A549 (cell line): ENCODE measurements around the gene ZNF30. TPM values are rescaled to one million over a fixed set of nuclear protein-coding genes. Genes with fewer than 3 reads are reported as not detected.
A peak's percentile ranks its signal among the peaks of the same experiment; 100 is the strongest.

Experiments used
- ATAC-seq, 2 experiments: fragments of 200-7000 bp in 1 of 2; fragments of >200 bp in 1 of 2; cut with Nextera tagmentation in 1 of 2; cut with Tn5 transposase in 1 of 2; 3 replicates each; pipeline versions ENCODE4 v1.8.0 to v1.9.1; 2018 to 2020; ENCODE audit warnings: mild to moderate bottlenecking in 1 of 2, moderate library complexity in 1 of 2
- CTCF ChIA-PET: fragments of 300-600 bp; sonication (Branson Sonifier 250); formaldehyde crosslinking; extraction: SDS; loops from one replicate; lab custom pipeline; 2021; ENCODE audit warnings: antibody characterized with exemption, inconsistent platforms; lab: Yijun Ruan, JAX
- POLR2A ChIA-PET: fragments of 350-600 bp; formaldehyde crosslinking; extraction: SDS; loops from one replicate; lab custom pipeline; 2021; ENCODE audit warnings: antibody characterized with exemption, inconsistent platforms; lab: Yijun Ruan, JAX
- DNase-seq, 2 experiments: peaks; one replicate each; pipeline versions ENCODE4 v3.0.0 to v3.0.0-alpha.2; 2011 to 2016; ENCODE audit warnings: low read depth in 1 of 2, low spot score in 1 of 2
- FAIRE-seq: peaks from 2 replicates; lab custom pipeline; 2011; peaks lifted over from hg19 to GRCh38; lab: Jason Lieb, UNC
- H3K27ac ChIP-seq, 2 experiments: fragments of >200 bp; sonication (Bioruptor Twin); formaldehyde crosslinking; 3 replicates each; pipeline ENCODE4 v1.5.1; 2016 to 2017
- H3K4me1 ChIP-seq: fragments of >200 bp; sonication (Bioruptor Twin); formaldehyde crosslinking; 3 replicates; pipeline ENCODE4 v1.6.1; 2016
- H3K4me2 ChIP-seq: fragments of >200 bp; sonication (Bioruptor Twin); formaldehyde crosslinking; 3 replicates; pipeline ENCODE4 v1.6.1; 2016
- H3K4me3 ChIP-seq: fragments of >200 bp; sonication (Bioruptor Twin); formaldehyde crosslinking; 3 replicates; pipeline ENCODE4 v1.5.1; 2016
- H3K9me3 ChIP-seq: fragments of >200 bp; sonication (Bioruptor Twin); formaldehyde crosslinking; 3 replicates; pipeline ENCODE4 v1.6.1; 2016
- BHLHE40 ChIP-seq: IDR thresholded peaks from 2 replicates; pipeline ENCODE4 v1.6.1; 2012; ENCODE audit warnings: low read depth, low read length, inconsistent platforms
- CEBPB ChIP-seq, 2 experiments: fragments of >200 bp in 1 of 2; sonication (Bioruptor Twin) in 1 of 2; formaldehyde crosslinking in 1 of 2; IDR thresholded peaks; 2 replicates each; pipeline ENCODE4 v1.6.1; 2012 to 2016
- EHF ChIP-seq: fragments of 250-450 bp; sonication (Bioruptor Pico); IDR thresholded peaks from 2 replicates; pipeline ENCODE4 v1.5.0; 2020; ENCODE audit warnings: mild to moderate bottlenecking
- EHMT2 ChIP-seq: fragments of 200-600 bp; sonication (generic); IDR thresholded peaks from 2 replicates; pipeline ENCODE4 v1.6.1; 2016; ENCODE audit warnings: antibody characterized with exemption, low read depth, mild to moderate bottlenecking, moderate library complexity
- EP300 ChIP-seq, 2 experiments: fragments of >200 bp; sonication (Bioruptor Twin); formaldehyde crosslinking; IDR thresholded peaks; 2 replicates in 1 of 2; 3 replicates in 1 of 2; pipeline ENCODE4 v1.6.1; 2016 to 2017
- ESRRA ChIP-seq: fragments of 150-350 bp; IDR thresholded peaks from 2 replicates; pipeline ENCODE4 v1.6.1; 2014; ENCODE audit warnings: mild to moderate bottlenecking, low read length, borderline replicate concordance
- FOSB ChIP-seq: fragments of 250-450 bp; sonication (Bioruptor Pico); IDR thresholded peaks from 2 replicates; pipeline ENCODE4 v1.5.0; 2020; ENCODE audit warnings: mild to moderate bottlenecking, moderate library complexity
- FOSL2 ChIP-seq, 2 experiments: fragments of 450-650 bp in 1 of 2; fragments of >200 bp in 1 of 2; sonication (Bioruptor Twin) in 1 of 2; formaldehyde crosslinking; IDR thresholded peaks; 2 replicates each; pipeline versions ENCODE4 v1.5.0 to v1.6.1; 2016 to 2020; ENCODE audit warnings: mild to moderate bottlenecking in 1 of 2, moderate library complexity in 1 of 2
- HDAC2 ChIP-seq: fragments of 200-600 bp; sonication (generic); IDR thresholded peaks from 2 replicates; pipeline ENCODE4 v1.6.1; 2016
- HEYL ChIP-seq: fragments of 250-450 bp; sonication (Bioruptor Pico); IDR thresholded peaks from 2 replicates; pipeline ENCODE4 v1.8.0; 2021; ENCODE audit warnings: mild to moderate bottlenecking, moderate library complexity
- HOXA7 ChIP-seq: fragments of 250-450 bp; sonication (Bioruptor Pico); IDR thresholded peaks from 2 replicates; pipeline ENCODE4 v1.5.0; 2020; ENCODE audit warnings: mild to moderate bottlenecking, moderate library complexity
- HOXB13 ChIP-seq: fragments of 250-450 bp; sonication (Bioruptor Pico); IDR thresholded peaks from 2 replicates; pipeline ENCODE4 v1.5.0; 2020; ENCODE audit warnings: low read depth, mild to moderate bottlenecking, moderate library complexity
- JUN ChIP-seq, 2 experiments: fragments of >200 bp; sonication (Bioruptor Twin); formaldehyde crosslinking; IDR thresholded peaks; 2 replicates in 1 of 2; 3 replicates in 1 of 2; pipeline ENCODE4 v1.6.1; 2016 to 2017
- KDM5A ChIP-seq: fragments of 200-600 bp; sonication (generic); IDR thresholded peaks from 2 replicates; pipeline ENCODE4 v1.6.1; 2016; ENCODE audit warnings: antibody characterized with exemption, mild to moderate bottlenecking
- MYC ChIP-seq: IDR thresholded peaks from 2 replicates; pipeline ENCODE4 v1.6.1; 2012; ENCODE audit warnings: mild to moderate bottlenecking, inconsistent platforms, low read length, improper control_type of control experiment, borderline replicate concordance
- PHF8 ChIP-seq: fragments of 200-600 bp; sonication (generic); IDR thresholded peaks from 2 replicates; pipeline ENCODE4 v1.6.1; 2016; ENCODE audit warnings: low read depth, mild to moderate bottlenecking, antibody characterized with exemption, moderate library complexity, borderline replicate concordance
- POLR2A ChIP-seq: IDR thresholded peaks from 2 replicates; pipeline ENCODE4 v1.6.1; 2012; ENCODE audit warnings: mild to moderate bottlenecking, low read length
- POLR2AphosphoS2 ChIP-seq: conservative IDR thresholded peaks from 2 replicates; pipeline ENCODE4 v1.6.1; 2012; ENCODE audit warnings: low read length, improper control_type of control experiment, inconsistent platforms
- RAD21 ChIP-seq, 2 experiments: fragments of >200 bp in 1 of 2; sonication (Bioruptor Twin) in 1 of 2; formaldehyde crosslinking in 1 of 2; IDR thresholded peaks in 1 of 2; conservative IDR thresholded peaks in 1 of 2; 2 replicates in 1 of 2; 3 replicates in 1 of 2; pipeline ENCODE4 v1.6.1; 2012 to 2018; ENCODE audit warnings: inconsistent platforms in 1 of 2
- RARB ChIP-seq: fragments of 250-450 bp; sonication (Bioruptor Pico); IDR thresholded peaks from 2 replicates; pipeline ENCODE4 v1.8.0; 2021; ENCODE audit warnings: mild to moderate bottlenecking, moderate library complexity
- RCOR1 ChIP-seq: fragments of 150-350 bp; IDR thresholded peaks from 2 replicates; pipeline ENCODE4 v1.6.1; 2014; ENCODE audit warnings: antibody characterized with exemption, low read length, low read depth
- TFCP2L1 ChIP-seq: fragments of 250-450 bp; sonication (Bioruptor Pico); IDR thresholded peaks from 2 replicates; pipeline ENCODE4 v1.5.0; 2021; ENCODE audit warnings: mild to moderate bottlenecking
- TP53 ChIP-seq: fragments of 250-450 bp; sonication (Bioruptor Pico); IDR thresholded peaks from 2 replicates; pipeline ENCODE4 v1.5.0; 2021; ENCODE audit warnings: mild to moderate bottlenecking, moderate library complexity
- ZNF302 ChIP-seq: fragments of 250-450 bp; sonication (Bioruptor Pico); IDR thresholded peaks from 2 replicates; pipeline ENCODE4 v1.9.0; 2021; ENCODE audit warnings: inconsistent platforms, mild to moderate bottlenecking, moderate library complexity
- ZSCAN20 ChIP-seq: fragments of 250-450 bp; sonication (Bioruptor Pico); IDR thresholded peaks from 2 replicates; pipeline ENCODE4 v1.8.0; 2022; ENCODE audit warnings: mild to moderate bottlenecking, moderate library complexity
- WGBS: methylation state at CpG from one replicate; pipeline ENCODE4 v1.1.6; 2017; ENCODE audit errors: missing lambda C conversion rate; 5-methylcytosine and 5-hydroxymethylcytosine counted together
- polyA minus RNA-seq: library from RNA; depleted of rRNA, polyadenylated mRNA; stranded (reverse); fragments of >200 nt; gene quantifications from 2 replicates; pipeline ENCODE4 v1.2.3, GENCODE V29; 2011; rRNA and poly(A)+ RNA removed
- polyA plus RNA-seq, 4 experiments: library from polyadenylated mRNA; depleted of rRNA in 3 of 4; stranded (reverse); fragments of >200 nt; fragmentation: RNase III in 1 of 4; extraction: RNeasy Plus Mini Kit Qiagen cat#74134 plus additional on column Dnase treatment in 1 of 4; gene quantifications; 2 replicates in 3 of 4; 3 replicates in 1 of 4; pipeline ENCODE4 v1.2.3, GENCODE V29; 2011 to 2017
- TF ChIP-seq, protein P1 (sequence below): fragments of >200 bp; sonication (Bioruptor Twin); formaldehyde crosslinking; IDR thresholded peaks from 3 replicates; pipeline ENCODE4 v1.6.1; 2016
- TF ChIP-seq, protein P2 (sequence below): fragments of 450-650 bp; IDR thresholded peaks from 2 replicates; pipeline ENCODE4 v1.6.1; 2014; ENCODE audit warnings: antibody characterized with exemption
- TF ChIP-seq, protein P3 (sequence below): IDR thresholded peaks from 2 replicates; pipeline ENCODE4 v1.6.1; 2012
- TF ChIP-seq, protein P4 (sequence below): fragments of 200-600 bp; sonication (generic); IDR thresholded peaks from 2 replicates; pipeline ENCODE4 v1.6.1; 2016; ENCODE audit warnings: antibody characterized with exemption, mild to moderate bottlenecking, moderate library complexity
- TF ChIP-seq, protein P5 (sequence below): IDR thresholded peaks from 2 replicates; pipeline ENCODE4 v1.6.1; 2012; ENCODE audit warnings: low read depth, borderline replicate concordance
- TF ChIP-seq, protein P6 (sequence below): fragments of 250-450 bp; sonication (Bioruptor Pico); IDR thresholded peaks from 2 replicates; pipeline ENCODE4 v1.5.0; 2021; ENCODE audit warnings: mild to moderate bottlenecking, moderate library complexity, borderline replicate concordance

The ZNF30 gene
- polyA plus RNA-seq (2011; rRNA removed) (9.4 and 11.2 TPM in 2 replicates), polyA plus RNA-seq (2017; fragmentation: RNase III; extraction: RNeasy Plus Mini Kit Qiagen cat#74134 plus additional on column Dnase treatment) (5.1 to 5.7 TPM (median 5.4 TPM) in 3 replicates), polyA minus RNA-seq (10.2 and 10.9 TPM in 2 replicates)
- 2.9 and 3.0 TPM in 2 replicates for polyA plus RNA-seq (2012; cell fraction: cytosol; rRNA removed)
- polyA plus RNA-seq (2012; cell fraction: nucleus; rRNA removed): 2.0 and 2.8 TPM in 2 replicates

DNA sequence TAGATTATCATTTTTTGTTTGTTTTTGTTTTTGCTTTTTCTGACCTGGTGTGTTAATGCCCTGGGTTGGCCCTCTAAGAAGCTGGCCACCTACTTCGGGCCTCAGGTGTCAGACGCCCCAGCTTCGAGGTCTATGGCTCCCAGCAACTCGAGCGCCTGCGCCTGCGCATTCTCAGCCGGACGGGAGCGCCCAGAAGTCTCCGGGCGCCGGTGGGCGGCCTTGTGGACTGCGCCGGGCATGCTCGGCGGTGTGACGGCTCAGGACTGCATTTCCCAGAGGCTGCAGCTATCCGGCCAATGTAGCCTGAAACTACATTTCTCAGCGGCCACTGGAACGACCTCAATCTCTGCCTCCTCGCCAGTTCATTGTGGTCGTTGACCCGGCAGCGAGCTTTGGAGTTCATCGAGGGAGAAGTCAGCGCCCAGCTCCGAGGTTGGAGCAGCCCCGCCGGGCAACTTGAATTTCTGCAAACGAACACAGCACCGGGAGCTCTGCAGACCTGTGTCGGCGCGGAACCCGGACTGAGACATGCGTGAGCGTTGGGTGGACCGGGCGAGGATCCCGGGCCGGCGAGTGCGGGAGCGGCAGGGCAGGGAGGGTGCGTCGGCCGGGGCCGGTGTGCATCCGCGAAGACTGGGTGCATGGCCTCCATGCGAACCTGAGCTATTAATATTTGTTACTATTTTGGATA lies at the start of gene ZNF30:
ZNF30 (plus strand) TSS at position 219 of the 691 bp plus-strand sequence. CDS start 3,045 bp downstream, outside the sequence.
- Histone ChIP-seq H3K4me3 (peak within 1 kb of the TSS; percentile 64), H3K9me3 (peaks cover 47% of the 10 kb centered on the region), H3K4me2 (peak within 1 kb of the TSS; percentile 84), H3K4me1 (peaks cover 4% of the 10 kb centered on the region; the same call in 2 of the 3 replicates), H3K27ac (peak within 1 kb of the TSS; percentile 77 to 83)
- CTCF ChIA-PET: interaction anchor here (0.8 to 3.5 kb wide), 9 partner anchors 10 to 1149 kb away, joined by 3 to 18 read pairs (median 4); partner anchors contain the start of gene LGI4
- ATAC-seq (peak; percentile 99 to 100), DNase-seq (peak; percentile 95 to 96), FAIRE-seq (peak; percentile 99)
- WGBS: 3% methylated on average over 53 of the region's 53 CpGs
- POLR2A ChIA-PET: interaction anchor here (0.6 to 1.8 kb wide), 7 partner anchors 17 to 1582 kb away, joined by 3 to 8 read pairs (median 6); partner anchors contain the start of genes GRAMD1A, SCGB2B2, ZNF181 and ZNF302
- no peak for TF ChIP-seq CEBPB (IDR thresholded peaks at IDR 0.05)
- TF ChIP-seq POLR2A: peak; percentile 92
- no peak; the same call in 1 of the 2 replicates for TF ChIP-seq HDAC2
- TF ChIP-seq FOSL2 (IDR thresholded peaks at IDR 0.05): no peak
- no peak for TF ChIP-seq FOSL2 (CRISPR knock-in tag; IDR thresholded peaks at IDR 0.05)
- TF ChIP-seq, protein P1, sequence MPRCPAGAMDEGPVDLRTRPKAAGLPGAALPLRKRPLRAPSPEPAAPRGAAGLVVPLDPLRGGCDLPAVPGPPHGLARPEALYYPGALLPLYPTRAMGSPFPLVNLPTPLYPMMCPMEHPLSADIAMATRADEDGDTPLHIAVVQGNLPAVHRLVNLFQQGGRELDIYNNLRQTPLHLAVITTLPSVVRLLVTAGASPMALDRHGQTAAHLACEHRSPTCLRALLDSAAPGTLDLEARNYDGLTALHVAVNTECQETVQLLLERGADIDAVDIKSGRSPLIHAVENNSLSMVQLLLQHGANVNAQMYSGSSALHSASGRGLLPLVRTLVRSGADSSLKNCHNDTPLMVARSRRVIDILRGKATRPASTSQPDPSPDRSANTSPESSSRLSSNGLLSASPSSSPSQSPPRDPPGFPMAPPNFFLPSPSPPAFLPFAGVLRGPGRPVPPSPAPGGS: 0 out of 3 replicates have a peak, but pooled peaks have one; percentile 43
- peak; percentile 68; the same call in 1 of the 2 replicates for TF ChIP-seq PHF8
- TF ChIP-seq, protein P2, sequence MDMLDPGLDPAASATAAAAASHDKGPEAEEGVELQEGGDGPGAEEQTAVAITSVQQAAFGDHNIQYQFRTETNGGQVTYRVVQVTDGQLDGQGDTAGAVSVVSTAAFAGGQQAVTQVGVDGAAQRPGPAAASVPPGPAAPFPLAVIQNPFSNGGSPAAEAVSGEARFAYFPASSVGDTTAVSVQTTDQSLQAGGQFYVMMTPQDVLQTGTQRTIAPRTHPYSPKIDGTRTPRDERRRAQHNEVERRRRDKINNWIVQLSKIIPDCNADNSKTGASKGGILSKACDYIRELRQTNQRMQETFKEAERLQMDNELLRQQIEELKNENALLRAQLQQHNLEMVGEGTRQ: 0 out of 2 replicates have a peak, but pooled peaks have one; percentile 4
- TF ChIP-seq FOSB (CRISPR knock-in tag): no peak
- TF ChIP-seq, protein P3, sequence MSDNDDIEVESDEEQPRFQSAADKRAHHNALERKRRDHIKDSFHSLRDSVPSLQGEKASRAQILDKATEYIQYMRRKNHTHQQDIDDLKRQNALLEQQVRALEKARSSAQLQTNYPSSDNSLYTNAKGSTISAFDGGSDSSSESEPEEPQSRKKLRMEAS: peak; percentile 99
- no peak for TF ChIP-seq KDM5A
- no peak for TF ChIP-seq ZSCAN20 (CRISPR knock-in tag)
- TF ChIP-seq RAD21 (conservative IDR thresholded peaks at IDR 0.05 in 1 of 2, IDR thresholded peaks at IDR 0.05 in 1 of 2): peak in 1 of 2 experiments; percentile 30; a peak in 1 of 5 replicates
- TF ChIP-seq JUN (IDR thresholded peaks at IDR 0.05): peak in 1 of 2 experiments; percentile 73; a peak in 2 of 5 replicates
- TF ChIP-seq, protein P4, sequence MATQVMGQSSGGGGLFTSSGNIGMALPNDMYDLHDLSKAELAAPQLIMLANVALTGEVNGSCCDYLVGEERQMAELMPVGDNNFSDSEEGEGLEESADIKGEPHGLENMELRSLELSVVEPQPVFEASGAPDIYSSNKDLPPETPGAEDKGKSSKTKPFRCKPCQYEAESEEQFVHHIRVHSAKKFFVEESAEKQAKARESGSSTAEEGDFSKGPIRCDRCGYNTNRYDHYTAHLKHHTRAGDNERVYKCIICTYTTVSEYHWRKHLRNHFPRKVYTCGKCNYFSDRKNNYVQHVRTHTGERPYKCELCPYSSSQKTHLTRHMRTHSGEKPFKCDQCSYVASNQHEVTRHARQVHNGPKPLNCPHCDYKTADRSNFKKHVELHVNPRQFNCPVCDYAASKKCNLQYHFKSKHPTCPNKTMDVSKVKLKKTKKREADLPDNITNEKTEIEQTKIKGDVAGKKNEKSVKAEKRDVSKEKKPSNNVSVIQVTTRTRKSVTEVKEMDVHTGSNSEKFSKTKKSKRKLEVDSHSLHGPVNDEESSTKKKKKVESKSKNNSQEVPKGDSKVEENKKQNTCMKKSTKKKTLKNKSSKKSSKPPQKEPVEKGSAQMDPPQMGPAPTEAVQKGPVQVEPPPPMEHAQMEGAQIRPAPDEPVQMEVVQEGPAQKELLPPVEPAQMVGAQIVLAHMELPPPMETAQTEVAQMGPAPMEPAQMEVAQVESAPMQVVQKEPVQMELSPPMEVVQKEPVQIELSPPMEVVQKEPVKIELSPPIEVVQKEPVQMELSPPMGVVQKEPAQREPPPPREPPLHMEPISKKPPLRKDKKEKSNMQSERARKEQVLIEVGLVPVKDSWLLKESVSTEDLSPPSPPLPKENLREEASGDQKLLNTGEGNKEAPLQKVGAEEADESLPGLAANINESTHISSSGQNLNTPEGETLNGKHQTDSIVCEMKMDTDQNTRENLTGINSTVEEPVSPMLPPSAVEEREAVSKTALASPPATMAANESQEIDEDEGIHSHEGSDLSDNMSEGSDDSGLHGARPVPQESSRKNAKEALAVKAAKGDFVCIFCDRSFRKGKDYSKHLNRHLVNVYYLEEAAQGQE: no peak
- no peak for TF ChIP-seq POLR2AphosphoS2
- TF ChIP-seq TP53 (CRISPR knock-in tag): no peak
- no peak for TF ChIP-seq EHMT2
- TF ChIP-seq EP300 (IDR thresholded peaks at IDR 0.05): no peak
- TF ChIP-seq, protein P5, sequence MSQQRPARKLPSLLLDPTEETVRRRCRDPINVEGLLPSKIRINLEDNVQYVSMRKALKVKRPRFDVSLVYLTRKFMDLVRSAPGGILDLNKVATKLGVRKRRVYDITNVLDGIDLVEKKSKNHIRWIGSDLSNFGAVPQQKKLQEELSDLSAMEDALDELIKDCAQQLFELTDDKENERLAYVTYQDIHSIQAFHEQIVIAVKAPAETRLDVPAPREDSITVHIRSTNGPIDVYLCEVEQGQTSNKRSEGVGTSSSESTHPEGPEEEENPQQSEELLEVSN: peak; percentile 97
- peak; percentile 31; the same call in 1 of the 2 replicates for TF ChIP-seq HOXB13
- no peak for TF ChIP-seq ZNF302 (CRISPR knock-in tag)
- no peak for TF ChIP-seq RCOR1
- TF ChIP-seq, protein P6, sequence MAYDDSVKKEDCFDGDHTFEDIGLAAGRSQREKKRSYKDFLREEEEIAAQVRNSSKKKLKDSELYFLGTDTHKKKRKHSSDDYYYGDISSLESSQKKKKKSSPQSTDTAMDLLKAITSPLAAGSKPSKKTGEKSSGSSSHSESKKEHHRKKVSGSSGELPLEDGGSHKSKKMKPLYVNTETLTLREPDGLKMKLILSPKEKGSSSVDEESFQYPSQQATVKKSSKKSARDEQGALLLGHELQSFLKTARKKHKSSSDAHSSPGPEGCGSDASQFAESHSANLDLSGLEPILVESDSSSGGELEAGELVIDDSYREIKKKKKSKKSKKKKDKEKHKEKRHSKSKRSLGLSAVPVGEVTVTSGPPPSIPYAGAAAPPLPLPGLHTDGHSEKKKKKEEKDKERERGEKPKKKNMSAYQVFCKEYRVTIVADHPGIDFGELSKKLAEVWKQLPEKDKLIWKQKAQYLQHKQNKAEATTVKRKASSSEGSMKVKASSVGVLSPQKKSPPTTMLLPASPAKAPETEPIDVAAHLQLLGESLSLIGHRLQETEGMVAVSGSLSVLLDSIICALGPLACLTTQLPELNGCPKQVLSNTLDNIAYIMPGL (CRISPR knock-in tag): no peak
- TF ChIP-seq RARB (CRISPR knock-in tag): no peak
- no peak for TF ChIP-seq TFCP2L1 (CRISPR knock-in tag)
- TF ChIP-seq MYC: no peak; the same call in 1 of the 2 replicates
- TF ChIP-seq BHLHE40: no peak
- no peak for TF ChIP-seq ESRRA
- no peak for TF ChIP-seq EHF (CRISPR knock-in tag)
- no peak for TF ChIP-seq HEYL (CRISPR knock-in tag)
- no peak for TF ChIP-seq HOXA7 (CRISPR knock-in tag)
